Endodermal cell (in vitro differentiated cells): ENCODE results near the gene GRIK3. TPM values are rescaled to one million over a fixed set of nuclear protein-coding genes. Genes with fewer than 3 reads are reported as not detected.
"Not testable (repeated sequence)": the region's sequence is repeated elsewhere in the genome, so short reads cannot be mapped to it uniquely, and the experiment has no call there.

Experiments
- DNase-seq: peaks from one replicate; pipeline ENCODE4 v3.0.0-alpha.2; 2017
- H3K27ac ChIP-seq: 2 replicates; pipeline ENCODE4 v1.5.1; 2013; ENCODE audit warnings: mild to moderate bottlenecking, low read depth, low read length, moderate library complexity
- H3K27me3 ChIP-seq: 2 replicates; pipeline ENCODE4 v1.6.1; 2013; ENCODE audit warnings: mild to moderate bottlenecking, low read length, moderate library complexity; ENCODE audit not compliant: insufficient read depth, control insufficient read depth, poor library complexity, severe bottlenecking
- H3K36me3 ChIP-seq: 2 replicates; pipeline ENCODE4 v1.7.0; 2013; ENCODE audit warnings: mild to moderate bottlenecking, low read length, moderate library complexity; ENCODE audit not compliant: control insufficient read depth, insufficient read depth
- H3K4me1 ChIP-seq: one replicate; pipeline ENCODE4 v1.7.0; 2013; ENCODE audit warnings: low read length; ENCODE audit not compliant: control insufficient read depth, insufficient read depth
- H3K4me3 ChIP-seq: 2 replicates; pipeline ENCODE4 v1.5.1; 2013; ENCODE audit warnings: mild to moderate bottlenecking, low read length, moderate library complexity
- H3K9ac ChIP-seq: 2 replicates; pipeline ENCODE4 v1.6.1; 2013; ENCODE audit warnings: mild to moderate bottlenecking, low read length, moderate library complexity; ENCODE audit not compliant: poor library complexity, severe bottlenecking; ENCODE audit errors: extremely low read depth
- H3K9me3 ChIP-seq: 2 replicates; pipeline ENCODE4 v1.6.1; 2013; ENCODE audit warnings: mild to moderate bottlenecking, low read length, moderate library complexity; ENCODE audit not compliant: control insufficient read depth
- H3K27ac Mint-ChIP-seq: 2 replicates; pipeline ENCODE4 v1.8.0; 2020; ENCODE audit warnings: mixed read lengths
- H3K27me3 Mint-ChIP-seq: 2 replicates; pipeline ENCODE4 v1.8.0; 2021; ENCODE audit warnings: mild to moderate bottlenecking, mixed read lengths; ENCODE audit not compliant: insufficient read depth
- H3K36me3 Mint-ChIP-seq: 2 replicates; pipeline ENCODE4 v1.8.0; 2020; ENCODE audit warnings: low read depth, mixed read lengths
- H3K4me1 Mint-ChIP-seq: 2 replicates; pipeline ENCODE4 v1.8.0; 2020; ENCODE audit warnings: mixed read lengths
- H3K4me3 Mint-ChIP-seq: 2 replicates; pipeline ENCODE4 v1.8.0; 2020; ENCODE audit warnings: mild to moderate bottlenecking, moderate library complexity, mixed read lengths
- H3K9me3 Mint-ChIP-seq: 2 replicates; pipeline ENCODE4 v1.8.0; 2020; ENCODE audit warnings: mild to moderate bottlenecking, mixed read lengths
- CTCF ChIP-seq: fragments of 200-600 bp; sonication (generic); conservative IDR thresholded peaks from 2 replicates; pipeline ENCODE4 v1.5.0; 2021; ENCODE audit warnings: antibody characterized with exemption, mild to moderate bottlenecking
- WGBS, 2 experiments: methylation state at CpG; one replicate each; pipeline versions ENCODE4 v1.1.5 to v1.1.7; 2013; ENCODE audit warnings: missing lambda C conversion rate in 2 of 2, mixed read lengths in 1 of 2; ENCODE audit not compliant: insufficient coverage in 1 of 2, insufficient read length in 1 of 2; 5-methylcytosine and 5-hydroxymethylcytosine counted together
- total RNA-seq, 2 donors: library from RNA; stranded (reverse); fragmentation: NEBNext Ultra II Directional in 1 of 2; extraction: Animal tissue kit (Norgen Biotek cat#: 25700) in 1 of 2; gene quantifications; 2 replicates in 1 of 2; 3 replicates in 1 of 2; pipeline ENCODE4 v1.2.1, GENCODE V29; 2021

The GRIK3 gene
- total RNA-seq, 2 donors from 2014 or later = 13.4 to 32.4 TPM

- TF ChIP-seq CTCF = no peak
- WGBS, 2 experiments = 84 to 85% methylated on average over 2 to 9 of the region's 9 CpGs
- no peaks in the 10 kb centered on the region for H3K9me3 ChIP-seq
- no peak overlapping the region for H3K27ac Mint-ChIP-seq
- H3K9me3 Mint-ChIP-seq = peaks cover 19% of the 10 kb centered on the region
- no peaks in the 10 kb centered on the region for H3K27me3 ChIP-seq
- no peaks in the 10 kb centered on the region for H3K36me3 ChIP-seq
- H3K36me3 Mint-ChIP-seq = no peaks in the 10 kb centered on the region
- peaks cover 5% of the 10 kb centered on the region for H3K27me3 Mint-ChIP-seq
- H3K9ac ChIP-seq = no peak overlapping the region
- H3K4me1 ChIP-seq = no peaks in the 10 kb centered on the region
- H3K4me3 ChIP-seq = no peak overlapping the region
- no peak overlapping the region for H3K27ac ChIP-seq
- H3K4me3 Mint-ChIP-seq = no peak overlapping the region
- DNase-seq = no peak
- peaks cover 10% of the 10 kb centered on the region for H3K4me1 Mint-ChIP-seq
Measured at GRCh38 chr1:36919491-36920145, 114.7 kb downstream of the GRIK3 start.

- 92 to 96% methylated on average over 3 to 4 of the region's 4 CpGs for WGBS, 2 experiments
- H3K4me1 Mint-ChIP-seq = peaks cover 15% of the 10 kb centered on the region
- H3K27ac Mint-ChIP-seq = no peak overlapping the region
- Histone ChIP-seq H3K36me3 (no peaks in the 10 kb centered on the region), H3K9me3 (no peaks in the 10 kb centered on the region), H3K27me3 (no peaks in the 10 kb centered on the region), H3K9ac (no peak overlapping the region), H3K27ac (no peak overlapping the region), H3K4me3 (no peak overlapping the region), H3K4me1 (no peaks in the 10 kb centered on the region)
- no peak for DNase-seq
- H3K9me3 Mint-ChIP-seq = peaks cover 22% of the 10 kb centered on the region
- TF ChIP-seq CTCF = no peak
- no peaks in the 10 kb centered on the region for H3K36me3 Mint-ChIP-seq
- peaks cover 7% of the 10 kb centered on the region for H3K27me3 Mint-ChIP-seq
- no peak overlapping the region for H3K4me3 Mint-ChIP-seq
Measured at GRCh38 chr1:36918604-36919003, 115.7 kb downstream of the GRIK3 start.

GRCh38 chr1:36916542-36916941 is 117.8 kb downstream of the GRIK3 start:
- H3K27ac Mint-ChIP-seq = not testable (repeated sequence)
- 60 to 92% methylated on average over 1 to 3 of the region's 3 CpGs for WGBS, 2 experiments

More at GRCh38 chr1:36916542-36916941, 117.8 kb downstream of the GRIK3 start:
- H3K27ac ChIP-seq, H3K4me3 Mint-ChIP-seq, H3K9ac ChIP-seq, DNase-seq, H3K9me3 ChIP-seq, H3K4me3 ChIP-seq, H3K4me1 ChIP-seq, H3K27me3 Mint-ChIP-seq, H3K36me3 Mint-ChIP-seq, H3K36me3 ChIP-seq, H3K27me3 ChIP-seq: not testable (repeated sequence)
- TF ChIP-seq CTCF = peak; percentile 23
- peaks cover 23% of the 10 kb centered on the region for H3K4me1 Mint-ChIP-seq
- peaks cover 22% of the 10 kb centered on the region for H3K9me3 Mint-ChIP-seq
